ENCODE data around the gene PHACTR3. TPM values are rescaled to one million over a fixed set of nuclear protein-coding genes. Genes with fewer than 3 reads are reported as not detected.

The PHACTR3 gene
- total RNA-seq, 1 experiment from 2014 or later = 30.6 TPM

- H3K27me3 ChIP-seq (ENCODE audit: low read length) = peaks cover 99% of the 10 kb centered on the region
- H3K4me2 ChIP-seq (ENCODE audit: low read length) = no peak overlapping the region
- no TSS peak for BruUV-seq (replicated peaks)
- H3K9ac ChIP-seq (ENCODE audit: low read length) = no peak overlapping the region
- H3K36me3 ChIP-seq (ENCODE audit: low read depth, low read length) = no peaks in the 10 kb centered on the region
- ATAC-seq (no peak), DNase-seq (no peak)
- H3K27ac ChIP-seq (ENCODE audit: low read length) = no peak overlapping the region
- no peaks in the 10 kb centered on the region for H3K9me2 ChIP-seq (replicated peaks; ENCODE audit: low read length)
- intact Hi-C loops (cut with micrococcal nuclease) = no loop called here
- TF ChIP-seq CTCF (conservative IDR thresholded peaks at IDR 0.05; ENCODE audit: low read depth, low read length) (no peak), EZH2phosphoT487 (IDR thresholded peaks at IDR 0.05; ENCODE audit: borderline replicate concordance, low read length) (no peak), EZH2 (IDR thresholded peaks at IDR 0.05; ENCODE audit: low read length, unreplicated experiment) (no peak)
- ChIA-PET CTCF (no interaction called here), POLR2A (ENCODE audit: unreplicated experiment) (no interaction called here)
- H2AFZ ChIP-seq (ENCODE audit: low read length) = no peak overlapping the region
- H3K79me2 ChIP-seq (ENCODE audit: low read length) = no peaks in the 10 kb centered on the region
- H3K4me3 ChIP-seq (ENCODE audit: low read length) = no peak overlapping the region
- no peaks in the 10 kb centered on the region for H3F3A ChIP-seq (ENCODE audit: low read length, unreplicated experiment)
- H3K9me3 ChIP-seq (ENCODE audit: low read length) = no peaks in the 10 kb centered on the region
- no peaks in the 10 kb centered on the region for H4K20me1 ChIP-seq (ENCODE audit: low read length)
- no peaks in the 10 kb centered on the region for H3K4me1 ChIP-seq (ENCODE audit: insufficient read depth, low read length)
Observed at GRCh38 chr20:59587570-59587969, 16.8 kb upstream of the PHACTR3 start.

GRCh38 chr20:59588236-59588855 lies 16.0 kb upstream of the PHACTR3 start:
- H3F3A ChIP-seq (ENCODE audit: low read length, unreplicated experiment) = no peaks in the 10 kb centered on the region
- H3K4me2 ChIP-seq (ENCODE audit: low read length) = no peak overlapping the region
- H3K36me3 ChIP-seq (ENCODE audit: low read depth, low read length) = no peaks in the 10 kb centered on the region
- intact Hi-C loops (cut with micrococcal nuclease) = no loop called here
- ATAC-seq (no peak), DNase-seq (no peak)
- H3K9ac ChIP-seq (ENCODE audit: low read length) = no peak overlapping the region
- no peaks in the 10 kb centered on the region for H3K4me1 ChIP-seq (ENCODE audit: insufficient read depth, low read length)
- no TSS peak for BruUV-seq (replicated peaks)
- H2AFZ ChIP-seq (ENCODE audit: low read length) = no peak overlapping the region
- TF ChIP-seq EZH2phosphoT487 (IDR thresholded peaks at IDR 0.05; ENCODE audit: borderline replicate concordance, low read length) (no peak), EZH2 (IDR thresholded peaks at IDR 0.05; ENCODE audit: low read length, unreplicated experiment) (no peak), CTCF (conservative IDR thresholded peaks at IDR 0.05; ENCODE audit: low read depth, low read length) (no peak)
- peaks cover 99% of the 10 kb centered on the region for H3K27me3 ChIP-seq (ENCODE audit: low read length)
- POLR2A ChIA-PET (ENCODE audit: unreplicated experiment) = no interaction called here
- no peak overlapping the region for H3K4me3 ChIP-seq (ENCODE audit: low read length)
- no peaks in the 10 kb centered on the region for H3K79me2 ChIP-seq (ENCODE audit: low read length)
- H3K27ac ChIP-seq (ENCODE audit: low read length) = no peak overlapping the region
- no peaks in the 10 kb centered on the region for H4K20me1 ChIP-seq (ENCODE audit: low read length)
- H3K9me3 ChIP-seq (ENCODE audit: low read length) = no peaks in the 10 kb centered on the region
- CTCF ChIA-PET = no interaction called here
- no peaks in the 10 kb centered on the region for H3K9me2 ChIP-seq (replicated peaks; ENCODE audit: low read length)

- BruUV-seq (replicated peaks) = no TSS peak
- POLR2A ChIA-PET (ENCODE audit: unreplicated experiment) = interaction anchor here (0.6 kb wide), 1 partner anchor 163 kb away, joined by 3 read pairs; no protein-coding TSS in a partner anchor
- no peaks in the 10 kb centered on the region for H3K79me2 ChIP-seq (ENCODE audit: low read length)
Observed at GRCh38 chr20:59589086-59589684, 15.2 kb upstream of the PHACTR3 start.

More at GRCh38 chr20:59589086-59589684, 15.2 kb upstream of the PHACTR3 start:
- no peak overlapping the region for H3K9ac ChIP-seq (ENCODE audit: low read length)
- H3K36me3 ChIP-seq (ENCODE audit: low read depth, low read length) = no peaks in the 10 kb centered on the region
- intact Hi-C loops (cut with micrococcal nuclease) = no loop called here
- peak overlapping the region; percentile 39; the same call in 1 of the 2 replicates for H2AFZ ChIP-seq (ENCODE audit: low read length)
- ATAC-seq (no peak; the same call in 1 of the 2 replicates), DNase-seq (no peak)
- H3K9me3 ChIP-seq (ENCODE audit: low read length) = no peaks in the 10 kb centered on the region
- H3K4me3 ChIP-seq (ENCODE audit: low read length) = peak overlapping the region; percentile 54
- no peaks in the 10 kb centered on the region for H3K9me2 ChIP-seq (replicated peaks; ENCODE audit: low read length)
- no peak overlapping the region for H3K27ac ChIP-seq (ENCODE audit: low read length)
- H3F3A ChIP-seq (ENCODE audit: low read length, unreplicated experiment) = no peaks in the 10 kb centered on the region
- peaks cover 98% of the 10 kb centered on the region for H3K27me3 ChIP-seq (ENCODE audit: low read length)
- CTCF ChIA-PET = no interaction called here
- no peak for TF ChIP-seq CTCF (conservative IDR thresholded peaks at IDR 0.05; ENCODE audit: low read depth, low read length)
- TF ChIP-seq EZH2phosphoT487 (IDR thresholded peaks at IDR 0.05; ENCODE audit: borderline replicate concordance, low read length) = no peak
- no peak for TF ChIP-seq EZH2 (IDR thresholded peaks at IDR 0.05; ENCODE audit: low read length, unreplicated experiment)
- no peaks in the 10 kb centered on the region for H4K20me1 ChIP-seq (ENCODE audit: low read length)
- H3K4me2 ChIP-seq (ENCODE audit: low read length) = peak overlapping the region; percentile 69
- no peaks in the 10 kb centered on the region for H3K4me1 ChIP-seq (ENCODE audit: insufficient read depth, low read length)
